SH-SY5Y (cell line): ENCODE data around the gene RIMBP3C.

ENCODE experiments used
- GATA2 ChIP-seq: IDR thresholded peaks from 2 replicates; pipeline ENCODE4 v1.6.1; 2011; ENCODE audit warnings: mild to moderate bottlenecking, low read depth, low read length
- GATA3 ChIP-seq: IDR thresholded peaks from 2 replicates; pipeline ENCODE4 v1.6.1; 2011; ENCODE audit warnings: low read depth, mild to moderate bottlenecking, low read length, moderate library complexity

GRCh38 chr22:21592422-21592821 is 41.2 kb upstream of the RIMBP3C start:
- TF ChIP-seq GATA2 (no peak), GATA3 (no peak)
